Activated CD4-positive, alpha-beta T cell treated with anti-CD3 and anti-CD28 coated beads, Interleukin-2, Interleukin-4, amounts not matched to agents 100 ng/mL and 50 ng/mL, durations not matched to agents 16 hours and 8 hours (primary cell): ENCODE measurements around the gene CLSTN1.
A peak's percentile ranks its signal among the peaks of the same experiment; 100 is the strongest.

ENCODE experiments used
- DNase-seq: peaks from one replicate; pipeline ENCODE4 v3.0.0-alpha.2; 2020; ENCODE audit warnings: low spot score

CLSTN1 gene

DNA sequence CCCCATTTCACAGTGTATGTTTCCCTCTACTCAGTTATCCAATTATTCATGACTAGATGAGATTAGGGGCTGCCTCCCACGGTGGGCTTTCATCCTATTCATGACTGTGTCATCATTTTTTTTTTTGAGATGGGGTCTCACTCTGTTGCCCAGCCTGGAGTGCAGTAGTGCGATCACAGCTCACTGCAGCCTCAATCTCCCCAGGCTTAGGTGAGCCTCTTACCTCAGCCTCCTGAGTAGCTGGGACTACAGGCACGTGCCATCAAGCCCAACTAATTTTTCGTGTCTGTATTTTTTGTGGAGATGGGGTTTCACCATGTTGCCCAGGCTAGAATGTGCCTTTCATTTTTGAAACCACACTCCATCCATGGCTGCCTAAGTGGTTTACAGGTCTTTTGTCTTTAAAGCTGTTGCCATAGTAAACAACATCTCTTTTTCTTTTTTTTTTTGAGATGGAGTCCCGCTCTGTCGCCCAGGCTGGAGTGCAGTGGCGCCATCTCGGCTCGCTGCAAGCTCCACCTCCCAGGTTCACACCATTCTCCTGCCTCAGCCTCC lies 112.2 kb downstream of the CLSTN1 start:
- no peak for DNase-seq

DNA sequence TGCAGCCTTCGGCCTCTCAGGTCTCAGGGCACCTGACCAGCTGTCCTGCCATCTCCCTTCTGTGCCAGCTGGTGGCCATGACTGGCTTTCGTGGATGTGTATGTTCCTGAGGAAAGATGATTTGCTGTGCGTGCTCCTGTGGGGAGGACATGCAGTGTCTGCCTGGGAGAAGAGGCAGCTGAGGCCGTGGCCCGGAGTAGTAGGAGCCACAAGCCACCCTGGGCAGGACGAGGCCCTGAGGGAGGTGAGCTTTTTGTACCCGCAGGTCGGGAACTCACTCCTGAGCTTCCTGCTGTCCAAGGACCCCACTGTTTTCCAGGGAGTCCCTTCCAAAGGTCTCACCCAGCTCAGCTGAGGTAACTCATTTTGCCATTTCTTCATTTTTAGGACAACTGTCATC lies 113.7 kb downstream of the CLSTN1 start:
- DNase-seq = no peak

DNA sequence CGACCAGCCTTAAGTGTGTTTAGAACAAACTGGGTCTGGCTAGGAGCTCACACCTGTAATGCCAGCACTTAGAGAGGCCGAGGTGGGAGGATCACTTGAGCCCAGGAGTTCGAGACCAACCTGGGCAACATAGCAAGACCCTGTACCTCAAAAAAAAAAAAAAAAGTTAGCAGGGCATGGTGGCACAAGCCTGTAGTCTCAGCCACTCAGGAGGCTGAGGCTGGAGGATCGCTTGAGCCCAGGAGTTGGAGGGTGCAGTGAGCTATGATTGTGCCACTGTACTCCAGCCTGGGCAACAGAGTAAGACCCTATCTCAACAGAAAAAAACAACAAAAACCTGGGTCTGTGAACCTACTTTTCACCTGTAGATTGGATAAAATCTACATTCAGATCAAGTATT lies 117.6 kb downstream of the CLSTN1 start:
- no peak for DNase-seq

DNA sequence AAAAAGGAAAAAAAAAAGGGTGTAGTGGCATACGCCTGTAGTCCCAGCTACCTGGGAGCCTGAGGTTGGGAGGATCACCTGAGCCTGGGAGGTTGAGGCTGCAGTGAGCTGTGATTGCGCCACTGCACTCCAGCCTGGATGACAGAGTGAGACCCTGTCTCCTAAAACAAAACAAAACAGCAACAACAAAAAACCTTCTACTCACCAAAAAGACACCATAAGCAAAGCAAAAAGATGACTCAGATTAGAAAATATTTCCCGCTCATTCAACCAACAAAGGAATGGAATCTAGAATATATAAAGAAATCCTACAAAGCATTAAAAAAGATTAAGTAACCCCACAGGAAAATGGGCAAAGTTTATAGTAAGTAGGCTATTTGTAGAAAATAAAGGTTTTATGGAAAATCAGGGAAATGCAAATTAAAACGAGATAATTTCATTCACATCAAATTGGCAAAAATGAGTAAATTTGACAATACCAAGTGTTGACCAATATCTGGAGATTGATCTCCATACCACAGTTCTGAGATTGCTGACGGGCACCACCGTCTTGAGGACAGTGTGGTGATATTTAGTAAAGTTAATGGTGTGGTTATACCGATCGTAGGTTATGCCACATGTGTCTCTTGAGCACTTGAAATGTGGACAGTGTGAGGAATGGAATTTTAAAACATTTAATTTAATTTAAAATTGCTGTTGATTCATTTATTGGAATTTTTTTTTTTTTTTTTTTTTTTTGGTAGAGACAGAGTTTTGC lies 118.2 kb downstream of the CLSTN1 start:
- DNase-seq = peak; percentile 46

DNA sequence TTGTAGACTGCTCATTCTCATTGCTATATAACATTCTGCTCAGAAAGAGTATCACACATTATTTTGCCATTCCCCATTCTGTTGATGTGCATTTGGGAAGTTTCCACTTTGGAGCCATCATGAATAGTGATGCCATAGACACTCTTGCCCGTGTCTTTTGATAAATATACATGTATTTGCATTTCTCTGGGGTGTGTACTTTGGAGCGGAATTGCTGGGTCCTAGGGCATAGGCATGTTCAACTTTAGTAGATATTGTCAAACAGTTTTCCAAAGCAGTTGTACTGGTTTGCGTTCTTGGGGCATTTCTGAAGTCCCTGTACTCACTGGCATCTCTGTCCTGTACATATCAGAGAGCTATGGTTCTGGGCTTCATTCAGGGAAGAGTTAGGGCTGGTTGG lies 120.1 kb downstream of the CLSTN1 start:
- no peak for DNase-seq

DNA sequence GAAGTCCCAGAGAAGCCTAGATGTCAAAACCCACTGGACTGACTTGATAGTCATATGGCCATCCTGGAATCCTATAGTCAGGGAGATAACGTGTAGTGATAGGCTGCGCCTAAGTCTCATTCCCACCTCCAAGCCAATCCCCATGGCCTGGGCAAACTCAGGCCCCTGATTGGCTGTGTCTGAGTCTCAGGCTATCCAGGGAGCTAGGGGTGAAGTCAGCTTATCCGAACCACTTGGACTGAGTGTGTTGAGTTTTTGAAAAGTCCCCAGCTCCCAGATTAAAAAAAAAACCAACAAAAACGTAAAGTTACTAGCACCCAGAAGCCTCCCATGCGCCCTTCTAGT lies 120.6 kb downstream of the CLSTN1 start:
- DNase-seq = no peak

DNA sequence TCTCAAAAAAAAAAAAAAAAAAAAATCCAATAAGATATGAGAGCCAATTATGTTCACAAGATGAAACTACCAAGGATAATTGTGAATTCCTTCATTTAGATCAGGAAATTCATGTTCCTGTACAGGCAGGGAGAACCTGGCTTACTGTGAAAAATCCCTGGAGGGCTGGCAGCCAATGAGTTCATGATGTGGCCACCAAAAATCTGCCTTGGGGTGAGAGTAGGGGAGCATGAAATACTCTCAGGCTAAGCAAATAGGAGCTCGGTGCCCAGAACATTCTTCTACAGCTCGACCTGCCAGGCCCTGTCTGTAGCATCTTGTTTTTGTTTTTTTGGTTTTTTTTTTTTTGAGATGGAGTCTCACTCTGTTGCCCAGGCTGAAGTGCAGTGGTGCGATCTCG lies 122.1 kb downstream of the CLSTN1 start:
- DNase-seq = no peak

DNA sequence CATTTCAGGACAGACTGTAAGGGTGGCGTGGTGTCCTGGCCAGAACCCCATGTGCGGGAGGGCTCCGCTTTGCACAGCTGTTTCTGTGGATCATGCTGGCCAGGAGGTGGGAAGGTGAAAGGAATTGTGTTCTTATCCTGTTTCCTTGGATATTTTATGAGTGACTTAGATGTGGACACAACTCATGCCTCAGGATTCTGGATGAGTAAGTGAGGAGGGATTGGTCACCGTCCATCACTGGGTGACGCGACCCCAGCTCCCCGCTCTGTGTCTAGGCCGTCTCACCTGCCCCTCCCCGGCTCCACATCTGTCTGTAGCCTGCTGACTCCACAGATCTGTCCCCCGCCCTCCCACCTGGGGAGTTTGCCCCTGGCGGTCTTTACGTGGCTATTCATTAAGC lies 123.4 kb downstream of the CLSTN1 start:
- no peak for DNase-seq

DNA sequence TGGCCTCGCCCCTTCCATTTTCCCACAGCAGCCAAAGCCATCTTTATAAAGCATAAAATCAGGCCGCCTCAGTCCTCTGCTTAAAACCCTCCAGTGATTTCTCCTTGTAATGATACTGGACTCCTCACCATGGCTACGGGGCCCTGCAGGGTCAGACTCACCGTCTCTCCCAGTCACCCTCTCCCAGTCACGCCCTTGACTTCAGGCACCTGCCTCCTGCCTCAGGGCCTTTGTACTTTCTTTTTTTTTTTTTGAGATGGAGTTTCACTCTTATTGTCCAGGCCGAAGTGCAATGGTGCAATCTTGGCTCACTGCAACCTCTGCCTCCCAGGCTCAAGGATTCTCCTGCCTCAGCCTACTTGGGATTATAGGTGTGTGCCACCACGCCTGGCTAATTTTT lies 124.4 kb downstream of the CLSTN1 start:
- DNase-seq = no peak

DNA sequence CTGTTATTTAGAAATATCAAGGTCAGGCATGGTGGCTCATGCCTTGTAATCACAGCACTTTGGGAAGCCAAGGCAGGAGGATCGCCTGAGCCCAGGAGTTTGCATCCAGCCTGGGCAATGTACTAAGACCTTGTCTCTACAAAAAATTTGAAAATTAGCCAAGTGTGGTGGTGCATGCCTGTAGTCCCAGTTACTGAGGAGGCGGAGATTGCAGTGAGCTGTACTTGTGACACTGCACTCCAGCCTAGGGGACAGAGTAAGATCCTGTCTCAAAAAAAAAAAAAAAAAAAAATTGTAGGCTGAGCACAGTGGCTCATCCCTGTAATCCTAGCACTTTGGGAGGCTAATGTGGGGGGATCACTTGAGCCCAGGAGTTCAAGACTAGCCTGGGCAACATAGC lies 127.0 kb downstream of the CLSTN1 start:
- DNase-seq = no peak

DNA sequence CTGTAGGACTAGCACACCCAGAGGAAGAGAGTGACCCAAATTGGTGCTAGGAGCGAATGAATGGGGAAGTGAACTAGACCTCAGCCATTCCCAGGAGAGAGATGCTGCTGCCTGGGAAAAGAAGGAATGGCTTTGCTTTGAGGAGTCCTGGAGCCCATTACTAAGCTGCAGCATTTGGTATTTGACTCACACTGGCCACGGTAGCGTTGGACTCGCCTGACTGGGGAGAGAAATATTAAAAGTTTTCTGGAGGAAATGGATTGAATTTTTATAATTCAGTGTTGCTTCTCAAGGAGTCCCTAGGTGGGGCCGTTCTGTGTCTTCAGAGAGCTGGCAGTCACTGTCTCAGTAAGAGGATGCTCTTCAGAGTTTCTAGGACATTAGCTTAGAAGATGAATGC lies 132.1 kb downstream of the CLSTN1 start:
- DNase-seq = no peak

DNA sequence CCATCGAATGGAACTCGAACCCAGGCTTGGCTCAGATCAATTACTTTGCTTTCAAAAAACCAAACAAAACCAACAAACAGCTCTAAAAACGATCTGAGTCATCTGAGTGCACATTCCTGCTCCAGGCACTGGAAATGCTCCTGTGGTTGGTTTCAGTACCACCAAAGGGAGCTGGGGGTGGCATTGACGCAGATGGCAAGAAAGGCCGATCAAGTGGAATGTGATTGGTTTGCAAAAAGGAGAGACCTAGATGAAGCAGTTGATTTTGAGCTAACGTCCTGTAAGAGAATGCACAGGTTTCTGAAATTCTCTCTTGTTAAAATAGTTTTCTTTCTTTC lies 132.7 kb downstream of the CLSTN1 start:
- DNase-seq = no peak

DNA sequence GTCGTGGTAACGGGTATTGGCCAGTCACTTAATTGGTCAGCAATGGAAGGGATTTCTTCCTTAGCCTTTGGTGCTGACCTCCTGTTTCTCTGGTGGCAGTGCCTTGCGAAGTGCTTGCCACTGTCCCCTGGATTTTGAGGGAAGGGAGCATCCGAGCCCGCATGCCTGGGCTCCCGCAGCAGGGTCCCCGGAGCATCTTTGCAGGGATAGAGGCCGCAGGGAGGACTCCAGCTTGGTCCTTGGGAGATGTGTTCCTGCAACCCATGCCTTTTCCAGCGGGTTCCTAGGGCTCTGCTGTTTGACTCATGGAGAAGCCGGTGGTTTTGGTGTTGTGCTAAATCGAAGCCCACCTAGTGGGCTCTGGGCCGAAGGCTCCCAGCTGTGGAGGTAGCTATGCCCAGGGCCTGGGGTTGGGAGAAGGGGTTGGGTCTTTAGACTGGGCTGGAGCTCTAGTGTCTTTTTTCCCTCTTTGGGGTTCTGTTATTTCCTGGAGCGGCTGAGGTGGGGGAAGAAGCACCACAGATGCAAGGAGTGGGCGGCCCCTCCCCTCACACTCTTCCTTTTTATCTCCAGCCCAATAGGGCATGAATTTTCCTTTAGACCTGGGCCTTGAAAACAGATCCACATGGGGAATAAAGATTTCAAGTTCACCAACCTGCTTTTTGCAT lies 133.2 kb downstream of the CLSTN1 start:
- no peak for DNase-seq

DNA sequence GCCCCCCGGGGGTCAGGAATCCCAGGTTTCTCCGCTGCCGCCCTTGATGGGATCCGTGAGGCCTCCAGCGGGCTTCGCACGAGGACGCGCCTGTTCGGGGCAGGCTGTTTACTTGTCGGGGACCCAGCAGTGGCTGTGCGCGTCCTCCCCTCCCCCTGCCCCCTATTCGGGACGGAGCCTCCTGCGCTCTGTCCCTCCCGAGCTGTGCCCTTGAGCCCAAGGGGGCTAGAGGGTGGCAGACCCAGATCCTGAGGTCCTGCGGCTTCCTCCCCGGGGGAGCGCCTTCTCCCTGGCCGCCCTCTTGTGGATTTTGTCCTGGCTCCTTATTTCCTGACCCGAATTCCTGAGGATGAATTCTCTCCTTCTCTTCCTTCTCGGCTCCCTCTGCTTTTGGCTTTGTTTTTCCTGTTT lies 133.8 kb downstream of the CLSTN1 start:
- DNase-seq = no peak

DNA sequence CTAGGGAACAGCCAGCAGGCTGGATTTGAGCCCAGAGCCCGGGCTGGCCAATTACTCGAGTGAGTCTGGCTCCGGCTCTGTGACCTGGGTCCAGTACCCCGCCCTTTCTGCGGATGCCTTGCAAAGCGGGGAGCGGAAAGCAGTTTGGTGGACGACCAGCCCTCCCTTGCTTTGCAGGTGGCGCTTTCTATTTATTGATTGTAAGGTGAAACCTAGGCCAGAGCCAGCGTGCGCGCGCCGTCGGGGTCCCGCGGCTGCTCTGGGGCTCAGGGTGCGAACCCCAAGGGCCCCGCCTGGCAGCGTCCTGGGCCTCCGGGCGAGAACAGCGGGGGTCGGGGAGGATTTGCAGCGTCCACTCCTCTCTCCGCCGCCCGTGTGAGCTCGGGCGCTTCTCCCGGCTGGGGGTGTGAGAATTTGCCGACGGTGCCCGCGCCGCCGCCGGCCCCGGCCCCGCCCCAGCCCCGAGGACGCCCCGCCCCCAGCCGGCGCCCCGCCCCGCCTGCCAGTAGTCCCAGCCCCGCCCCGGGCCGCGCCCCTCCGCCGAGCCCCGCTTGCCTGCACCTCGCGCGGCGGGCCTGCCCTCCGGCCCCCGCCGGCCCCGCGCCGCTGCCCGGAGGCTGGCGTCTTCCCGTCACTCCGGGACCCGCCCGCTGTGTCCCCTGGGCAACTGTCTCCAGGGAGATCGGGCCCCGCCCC lies 134.6 kb downstream of the CLSTN1 start:
- DNase-seq = peak; percentile 78

DNA sequence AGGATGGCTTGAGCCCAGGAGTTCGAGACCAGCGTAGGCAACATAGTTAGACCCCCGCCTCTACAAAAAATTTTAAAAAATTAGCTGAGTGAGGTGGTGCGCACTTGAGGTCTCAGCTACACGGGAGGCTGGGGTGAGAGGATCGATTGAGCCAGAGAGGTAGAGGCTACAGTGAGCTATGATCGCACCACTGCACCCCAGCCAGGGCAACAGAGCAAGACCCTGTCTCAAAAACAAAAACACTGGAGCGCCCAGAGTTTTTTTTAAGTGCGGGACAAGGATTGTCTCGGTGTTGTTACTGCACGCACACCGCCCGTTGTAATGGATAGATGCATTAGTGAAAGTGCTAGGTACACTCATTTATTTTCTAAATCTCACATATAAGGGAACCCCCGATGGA lies 135.2 kb downstream of the CLSTN1 start:
- no peak for DNase-seq

DNA sequence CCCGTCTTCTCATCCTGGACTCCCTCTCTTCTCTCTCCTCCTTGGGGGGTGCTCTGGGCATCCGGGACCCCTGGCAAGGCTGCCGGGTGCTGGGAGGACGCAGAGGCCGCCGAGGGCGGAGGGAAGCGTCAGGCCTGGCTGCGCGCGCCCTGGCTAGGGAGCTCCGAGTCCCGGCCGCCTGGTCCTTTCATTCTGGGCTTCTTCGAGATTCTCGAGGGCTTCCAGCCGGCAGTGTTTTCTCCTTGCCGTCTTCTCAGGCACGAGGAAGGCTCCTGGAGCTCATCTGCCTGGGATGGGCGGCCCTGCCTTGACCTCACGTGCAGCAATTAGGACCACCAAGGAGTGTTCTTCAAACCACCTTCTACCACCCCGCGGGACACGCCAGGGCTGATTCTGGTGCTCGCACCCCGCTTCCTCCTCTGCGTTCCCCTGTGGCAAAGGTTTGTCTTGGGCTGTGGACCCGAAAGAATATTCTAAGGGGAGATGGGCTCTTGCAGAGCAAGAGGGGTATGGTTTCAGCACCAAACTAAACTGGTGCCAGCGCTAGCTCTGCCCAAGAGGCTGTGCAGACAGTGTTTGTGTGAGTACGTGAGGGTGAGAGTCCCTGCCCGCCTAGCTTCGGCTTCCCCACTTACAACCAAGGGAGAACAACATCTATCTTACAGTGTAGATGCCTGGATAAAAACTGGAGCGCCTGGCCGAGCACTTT lies 135.7 kb downstream of the CLSTN1 start:
- no peak for DNase-seq

DNA sequence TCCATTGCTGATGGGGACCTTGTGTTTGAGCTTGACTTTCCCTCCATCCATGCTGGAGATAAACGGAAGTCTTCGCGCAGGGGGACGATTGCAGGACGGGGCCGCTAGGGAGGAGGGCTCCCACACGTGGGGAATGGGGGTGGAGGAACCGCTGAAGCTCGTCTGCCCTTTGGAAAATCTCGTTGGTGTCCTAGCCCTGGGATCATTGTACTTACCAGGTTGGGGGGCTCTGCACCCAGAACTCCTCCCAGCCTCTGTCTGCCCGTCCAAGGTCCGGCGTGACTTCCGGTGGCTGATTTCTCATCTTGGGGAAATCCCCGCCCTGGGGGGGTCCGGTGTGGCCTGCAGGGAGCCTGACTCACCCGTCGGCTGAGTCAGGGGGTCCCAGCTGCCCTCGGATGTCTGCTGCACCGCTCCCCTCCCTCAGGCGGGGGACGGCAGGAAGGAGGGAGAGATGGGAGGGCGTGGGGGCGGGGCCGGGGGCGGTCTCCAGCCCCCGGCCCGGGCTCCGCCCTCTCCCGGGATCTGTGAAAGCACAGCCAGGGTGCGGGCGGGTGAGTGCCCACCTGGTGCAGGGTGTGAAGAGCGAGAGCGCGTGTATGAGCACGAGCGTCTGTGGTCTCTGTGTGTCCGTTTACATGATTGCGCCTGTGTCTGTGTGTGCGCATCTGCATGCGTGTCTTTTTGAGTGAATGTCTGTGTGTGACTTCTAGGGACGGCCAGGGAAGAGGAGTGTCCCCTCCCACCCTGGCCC lies 136.5 kb downstream of the CLSTN1 start:
- DNase-seq = peak; percentile 56

DNA sequence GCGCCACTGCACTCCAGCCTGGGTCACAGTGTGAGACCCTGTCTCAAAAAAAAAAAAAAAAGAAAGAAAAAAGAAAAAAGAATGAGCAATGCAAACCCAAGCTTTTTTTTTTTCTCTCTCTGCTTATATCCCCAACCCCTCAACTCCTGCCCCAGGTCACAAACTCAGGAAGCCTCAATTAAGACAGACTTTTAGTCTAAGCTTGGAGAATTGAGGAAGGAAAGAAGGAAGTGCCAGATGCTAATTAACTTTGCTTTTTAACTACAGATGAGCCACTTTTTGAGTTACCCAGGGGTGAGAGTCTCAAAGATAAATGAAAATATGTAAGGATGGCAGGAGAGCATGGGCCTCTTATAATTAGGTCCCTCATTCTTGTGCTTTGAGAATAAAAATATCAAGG lies 139.0 kb downstream of the CLSTN1 start:
- DNase-seq = no peak

DNA sequence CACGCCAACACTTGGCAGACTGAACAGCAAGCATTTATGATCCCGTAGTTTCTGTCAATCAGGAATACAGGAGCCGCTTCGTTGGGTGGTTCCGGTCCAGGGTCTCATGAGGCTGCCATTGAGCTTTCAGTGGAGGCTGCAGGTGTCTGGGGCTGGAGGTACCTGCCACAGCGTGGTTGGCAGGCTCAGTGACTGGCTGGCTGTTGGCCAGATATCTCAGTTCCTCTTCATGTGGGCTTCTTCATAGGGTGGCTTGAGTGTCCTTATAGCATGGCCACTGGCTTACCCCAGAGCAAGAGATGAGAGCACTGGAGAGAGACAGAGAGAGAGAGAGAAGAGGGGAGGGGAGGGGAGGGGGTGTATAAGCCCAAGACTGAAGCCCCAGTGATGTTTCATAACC lies 142.9 kb downstream of the CLSTN1 start:
- DNase-seq = no peak

DNA sequence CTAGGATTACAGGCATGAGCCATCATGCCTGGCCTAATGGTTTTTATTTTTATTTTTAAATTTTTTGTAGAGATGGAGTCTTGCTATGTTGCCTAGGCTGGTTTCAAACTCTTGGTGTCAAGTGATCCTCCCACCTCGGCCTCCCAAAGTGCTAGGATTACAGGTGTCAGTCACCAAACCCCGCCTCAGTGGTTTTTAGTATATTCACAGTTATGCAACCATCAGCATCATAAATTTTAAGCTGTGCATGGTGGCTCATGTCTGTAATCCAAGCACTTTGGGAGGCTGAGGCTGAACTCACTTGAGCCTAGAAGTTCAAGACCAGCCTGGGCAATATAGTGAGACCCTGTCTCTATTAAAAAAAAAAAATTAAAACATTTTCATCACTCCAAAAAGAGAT lies 143.7 kb downstream of the CLSTN1 start:
- DNase-seq = no peak
